Spleen (tissue), 11 donors: ENCODE data around the gene NPHP3. TPM values are rescaled to one million over a fixed set of nuclear protein-coding genes. Genes with fewer than 3 reads are reported as not detected.

Source experiments
- DNase-seq: peaks from one replicate; pipeline ENCODE4 v3.0.0-alpha.2; 2020
- H3K27ac ChIP-seq, 8 donors: fragments of 200-600 bp; sonication (generic) in 7 of 8; 1 replicate in 4 of 8; 2 replicates in 4 of 8; pipeline versions ENCODE4 v1.5.0 to v1.8.0; 2016 to 2021; ENCODE audit warnings: inconsistent platforms in 4 of 8, mild to moderate bottlenecking in 4 of 8, moderate library complexity in 1 of 8
- H3K27me3 ChIP-seq, 7 donors: fragments of 200-600 bp; sonication (generic) in 6 of 7; replicated peaks in 1 of 7; 1 replicate in 4 of 7; 2 replicates in 3 of 7; pipeline versions ENCODE4 v1.5.0 to v1.8.0; 2016 to 2021; ENCODE audit warnings: inconsistent platforms in 3 of 7, mild to moderate bottlenecking in 1 of 7
- H3K36me3 ChIP-seq, 6 donors: fragments of 200-600 bp; sonication (generic) in 5 of 6; 1 replicate in 4 of 6; 2 replicates in 2 of 6; pipeline versions ENCODE4 v1.5.0 to v1.8.0; 2016 to 2021; ENCODE audit warnings: inconsistent platforms in 2 of 6
- H3K4me1 ChIP-seq, 6 donors: fragments of 200-600 bp; sonication (generic) in 5 of 6; 1 replicate in 3 of 6; 2 replicates in 3 of 6; pipeline versions ENCODE4 v1.5.0 to v1.8.0; 2016 to 2021; ENCODE audit warnings: inconsistent platforms in 3 of 6
- H3K4me3 ChIP-seq, 8 donors: fragments of 200-600 bp; sonication (generic) in 7 of 8; 1 replicate in 4 of 8; 2 replicates in 4 of 8; pipeline versions ENCODE4 v1.5.0 to v1.8.0; 2016 to 2021; ENCODE audit warnings: inconsistent platforms in 4 of 8, mild to moderate bottlenecking in 4 of 8, moderate library complexity in 2 of 8
- H3K9me3 ChIP-seq, 8 donors: fragments of 200-600 bp; sonication (generic) in 7 of 8; 1 replicate in 4 of 8; 2 replicates in 4 of 8; pipeline versions ENCODE4 v1.5.0 to v1.8.0; 2016 to 2021; ENCODE audit warnings: inconsistent platforms in 4 of 8
- POLR2A ChIP-seq, 3 donors: fragments of 450-650 bp; IDR thresholded peaks; one replicate each; pipeline ENCODE4 v1.5.1; 2017; ENCODE audit warnings: antibody characterized with exemption in 3 of 3, mild to moderate bottlenecking in 1 of 3
- POLR2AphosphoS5 ChIP-seq, 3 donors: sonication (generic); formaldehyde crosslinking; IDR thresholded peaks; one replicate each; pipeline ENCODE4 v1.5.1; 2017; ENCODE audit warnings: antibody characterized with exemption in 3 of 3
- WGBS, 5 donors: extraction: QIAGEN DNeasy Blood & Tissue Kit in 3 of 5; methylation state at CpG; one replicate each; pipeline versions ENCODE4 v1.1.5 to v1.1.7; 2013 to 2018; 5-methylcytosine and 5-hydroxymethylcytosine counted together
- intact Hi-C: fragments of 100-400 bp; cut with DNase I; formaldehyde crosslinking; loops from one replicate; pipeline ENCODE4 v1.15.0; 2023; ENCODE audit warnings: low total_unique reads
- polyA plus RNA-seq, 3 donors: library from polyadenylated mRNA; stranded (reverse); fragments of 200-250 nt; gene quantifications; one replicate each; pipeline ENCODE4 v1.2.1, GENCODE V29; 2013
- total RNA-seq, 7 donors: library from RNA; depleted of rRNA in 3 of 7; stranded (reverse); fragments of >200 nt in 3 of 7; fragmentation: NEBNext Ultra II Directional in 4 of 7; extraction: Animal tissue kit (Norgen Biotek cat#: 25700) in 4 of 7; gene quantifications; one replicate each; pipeline versions ENCODE4 v1.1.0 to v1.2.1, GENCODE V29; 2016 to 2021
- TF ChIP-seq, protein P1 (sequence below), 11 experiments: fragments of 200-600 bp in 7 of 11; fragments of 450-650 bp in 4 of 11; sonication (generic) in 4 of 11; IDR thresholded peaks in 8 of 11; conservative IDR thresholded peaks in 3 of 11; 1 replicate in 7 of 11; 2 replicates in 4 of 11; pipeline versions ENCODE4 v1.4.0 to v1.8.0; 2016 to 2021; ENCODE audit warnings: antibody characterized with exemption in 11 of 11, inconsistent platforms in 4 of 11, mild to moderate bottlenecking in 1 of 11
- donor health status: healthy with polysubstance abuse.
- donor health status: DM: no; HTN: no; CAD: no; lungs with moderate emphysema.
- donor health status: DM: no; HTN: no; CAD: no.
- donor health status: Bipolar disorder and iron deficiency.
- donor health status: healthy.
- donor health status: DM: no; HTN: no; CAD: no.
- donor health status: DM: yes; HTN: yes; CAD: no.

NPHP3 gene
- total and polyA plus RNA-seq, 10 donors: 4.6 to 66.7 (median 30.9) TPM

DNA sequence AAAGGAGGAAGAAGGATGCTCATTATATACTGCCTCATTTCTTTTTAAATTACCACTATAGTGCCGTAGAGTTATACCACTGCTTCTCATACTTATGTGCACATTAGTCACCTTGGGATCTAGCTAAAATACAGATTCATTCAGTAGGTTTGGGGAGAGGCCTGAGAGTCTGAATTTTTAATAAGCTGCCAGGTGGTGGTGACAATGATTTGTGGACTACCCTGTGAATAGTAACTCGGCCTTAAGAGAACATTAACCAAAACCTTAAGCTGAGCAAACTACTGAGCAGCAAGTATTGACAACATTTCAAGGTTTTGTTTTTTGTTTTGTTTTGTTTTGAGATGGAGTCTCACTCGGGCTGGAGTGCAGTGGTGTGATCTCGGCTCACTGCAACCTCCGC is 42.3 kb downstream of the NPHP3 start:
- Histone ChIP-seq H3K36me3 (peaks cover 0 to 100% (median 64%) of the 10 kb centered on the region in 6 donors), H3K4me3 (no peak overlapping the region), H3K27ac (no peak overlapping the region), H3K9me3 (no peaks in the 10 kb centered on the region), H3K27me3 (no peaks in the 10 kb centered on the region), H3K4me1 (no peaks in the 10 kb centered on the region)
- intact Hi-C loops: no loop called here
- DNase-seq: no peak
- 92 to 96% (median 94%) methylated on average over 5 of the region's 5 CpGs for WGBS, 5 donors
- TF ChIP-seq POLR2A (IDR thresholded peaks at IDR 0.05) (no peak), POLR2AphosphoS5 (IDR thresholded peaks at IDR 0.05) (no peak)
- TF ChIP-seq, protein P1, sequence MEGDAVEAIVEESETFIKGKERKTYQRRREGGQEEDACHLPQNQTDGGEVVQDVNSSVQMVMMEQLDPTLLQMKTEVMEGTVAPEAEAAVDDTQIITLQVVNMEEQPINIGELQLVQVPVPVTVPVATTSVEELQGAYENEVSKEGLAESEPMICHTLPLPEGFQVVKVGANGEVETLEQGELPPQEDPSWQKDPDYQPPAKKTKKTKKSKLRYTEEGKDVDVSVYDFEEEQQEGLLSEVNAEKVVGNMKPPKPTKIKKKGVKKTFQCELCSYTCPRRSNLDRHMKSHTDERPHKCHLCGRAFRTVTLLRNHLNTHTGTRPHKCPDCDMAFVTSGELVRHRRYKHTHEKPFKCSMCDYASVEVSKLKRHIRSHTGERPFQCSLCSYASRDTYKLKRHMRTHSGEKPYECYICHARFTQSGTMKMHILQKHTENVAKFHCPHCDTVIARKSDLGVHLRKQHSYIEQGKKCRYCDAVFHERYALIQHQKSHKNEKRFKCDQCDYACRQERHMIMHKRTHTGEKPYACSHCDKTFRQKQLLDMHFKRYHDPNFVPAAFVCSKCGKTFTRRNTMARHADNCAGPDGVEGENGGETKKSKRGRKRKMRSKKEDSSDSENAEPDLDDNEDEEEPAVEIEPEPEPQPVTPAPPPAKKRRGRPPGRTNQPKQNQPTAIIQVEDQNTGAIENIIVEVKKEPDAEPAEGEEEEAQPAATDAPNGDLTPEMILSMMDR (IDR thresholded peaks at IDR 0.05 in 8 of 11, conservative IDR thresholded peaks at IDR 0.05 in 3 of 11): no peak

DNA sequence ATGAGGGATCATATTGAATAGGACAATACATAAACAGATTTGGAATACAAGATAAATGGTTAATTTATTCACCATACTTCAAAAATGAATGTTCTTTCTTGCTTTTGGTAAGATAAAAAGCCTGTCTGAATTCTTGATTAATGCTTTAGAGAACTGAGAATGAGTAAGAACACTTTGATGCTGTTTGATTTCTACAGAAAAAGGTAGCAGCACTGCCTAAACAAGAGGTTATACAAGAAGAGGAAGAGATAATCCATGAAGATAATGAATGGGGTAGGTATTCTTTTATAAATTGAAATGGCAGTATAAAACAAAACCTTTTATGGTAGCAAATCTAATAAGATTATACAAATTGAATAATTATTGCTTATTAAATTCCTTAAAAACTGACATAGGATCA is 46.8 kb downstream of the NPHP3 start:
- H3K4me1 ChIP-seq: no peaks in the 10 kb centered on the region
- no peak for DNase-seq
- no peak overlapping the region for H3K27ac ChIP-seq
- intact Hi-C loops: no loop called here
- H3K36me3 ChIP-seq: peaks cover 2 to 100% (median 58%) of the 10 kb centered on the region in 6 donors
- H3K9me3 ChIP-seq: no peaks in the 10 kb centered on the region
- H3K27me3 ChIP-seq: no peaks in the 10 kb centered on the region
- H3K4me3 ChIP-seq: no peak overlapping the region
- TF ChIP-seq, protein P1 (IDR thresholded peaks at IDR 0.05 in 8 of 11, conservative IDR thresholded peaks at IDR 0.05 in 3 of 11): no peak
- TF ChIP-seq POLR2AphosphoS5 (IDR thresholded peaks at IDR 0.05) (no peak), POLR2A (IDR thresholded peaks at IDR 0.05) (no peak)

DNA sequence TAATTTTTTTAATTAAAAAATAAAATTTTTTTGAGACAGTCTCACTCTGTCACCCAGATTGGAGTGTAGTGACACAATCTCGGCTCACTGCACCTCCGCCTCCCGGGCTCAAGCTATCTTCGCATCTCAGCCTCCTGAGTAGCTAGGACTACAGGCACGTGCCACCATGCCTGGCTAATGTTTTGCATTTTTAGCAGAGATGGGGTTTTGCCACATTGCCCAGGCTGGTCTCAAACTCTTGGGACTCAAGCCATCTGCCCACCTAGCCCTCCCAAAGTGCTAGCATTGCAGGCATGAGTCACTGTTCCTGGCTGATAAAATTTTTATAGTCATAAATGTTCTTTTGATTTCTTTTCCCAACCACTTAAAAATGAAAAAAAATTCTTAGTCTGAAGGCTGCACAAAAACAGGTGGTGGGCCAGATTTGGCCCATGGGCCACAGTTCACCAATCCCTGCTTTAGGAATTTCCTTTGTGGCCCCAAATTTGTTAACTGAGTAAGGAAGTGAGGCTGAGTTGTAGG is 52.9 kb downstream of the NPHP3 start:
- no peaks in the 10 kb centered on the region for H3K27me3 ChIP-seq
- H3K27ac ChIP-seq: peak overlapping the region in 6 of 8 donors; percentile 24 to 74 (median 64)
- no peak overlapping the region for H3K4me3 ChIP-seq
- intact Hi-C loops: no loop called here
- H3K36me3 ChIP-seq: peaks cover 2 to 75% (median 18%) of the 10 kb centered on the region in 6 donors
- TF ChIP-seq POLR2A (IDR thresholded peaks at IDR 0.05) (no peak), POLR2AphosphoS5 (IDR thresholded peaks at IDR 0.05) (no peak)
- TF ChIP-seq, protein P1 (IDR thresholded peaks at IDR 0.05 in 8 of 11, conservative IDR thresholded peaks at IDR 0.05 in 3 of 11): no peak
- 92 to 99% (median 98%) methylated on average over 5 of the region's 5 CpGs for WGBS, 5 donors
- no peaks in the 10 kb centered on the region for H3K9me3 ChIP-seq
- peaks cover 0 to 38% (median 14%) of the 10 kb centered on the region in 6 donors for H3K4me1 ChIP-seq
- no peak for DNase-seq

DNA sequence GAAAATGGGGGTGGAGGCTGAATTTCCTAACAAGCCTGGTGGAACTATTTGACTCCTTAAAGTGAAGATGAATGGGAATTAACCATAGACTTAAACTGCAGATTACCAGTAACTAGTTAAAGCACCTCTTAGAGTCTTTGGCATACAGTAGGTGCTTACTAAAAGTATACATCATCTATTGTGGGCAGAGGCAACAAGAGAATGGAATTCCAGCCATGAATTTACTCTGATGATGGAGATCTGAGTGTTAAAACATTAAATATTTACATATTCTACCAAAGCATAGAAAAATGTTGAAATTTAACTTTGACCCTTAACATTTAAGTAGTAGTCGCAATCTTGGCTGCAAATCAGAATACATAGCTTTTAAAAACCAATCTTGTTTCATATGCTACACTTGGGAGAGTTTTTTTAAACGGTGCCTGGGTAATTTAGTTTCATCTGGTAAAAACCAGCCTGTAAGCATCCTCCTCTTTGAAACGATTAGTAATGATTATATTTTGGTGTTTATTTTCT is 56.9 kb downstream of the NPHP3 start:
- Histone ChIP-seq H3K36me3 (peaks cover 0 to 35% (median 0%) of the 10 kb centered on the region in 6 donors), H3K4me1 (peaks cover 15 to 76% (median 37%) of the 10 kb centered on the region in 6 donors), H3K27me3 (no peaks in the 10 kb centered on the region), H3K4me3 (no peak overlapping the region), H3K9me3 (no peaks in the 10 kb centered on the region), H3K27ac (no peak overlapping the region)
- WGBS, 5 donors: 79 to 89% (median 85%) methylated on average over 3 of the region's 3 CpGs
- DNase-seq: no peak
- TF ChIP-seq, protein P1 (IDR thresholded peaks at IDR 0.05 in 8 of 11, conservative IDR thresholded peaks at IDR 0.05 in 3 of 11): no peak
- TF ChIP-seq POLR2AphosphoS5 (IDR thresholded peaks at IDR 0.05): no peak
- TF ChIP-seq POLR2A (IDR thresholded peaks at IDR 0.05): no peak
- intact Hi-C loops: no loop called here
